Ureter (tissue), 1 donor: ENCODE measurements around the gene PDHA1. TPM values are rescaled to one million over a fixed set of nuclear protein-coding genes. Genes with fewer than 3 reads are reported as not detected.

Source experiments
- DNase-seq: peaks from one replicate; pipeline ENCODE4 v3.0.0-alpha.2; 2020; ENCODE audit warnings: low spot score
- total RNA-seq: library from RNA; stranded (reverse); gene quantifications from one replicate; pipeline ENCODE4 v1.2.4, GENCODE V29; 2023
- donor health status: DM: yes; HTN: yes; CAD: no.

The PDHA1 gene
- total RNA-seq, 1 donor from 2014 or later: 126 TPM

- DNase-seq: no peak
These were observed 31.8 kb downstream of the PDHA1 start for GRCh38 chrX:19375546-19375945.

GRCh38 chrX:19377799-19378198 lies 34.1 kb downstream of the PDHA1 start:
- no peak for DNase-seq

- DNase-seq: no peak
These were observed 37.6 kb downstream of the PDHA1 start for GRCh38 chrX:19381326-19381725.

GRCh38 chrX:19382555-19383145 lies 38.9 kb downstream of the PDHA1 start:
- no peak for DNase-seq

- no peak for DNase-seq
These were observed 43.0 kb downstream of the PDHA1 start for GRCh38 chrX:19386679-19387078.

GRCh38 chrX:19388064-19388679 lies 44.4 kb downstream of the PDHA1 start:
- DNase-seq: no peak

GRCh38 chrX:19388741-19389140 lies 45.0 kb downstream of the PDHA1 start:
- DNase-seq: no peak

GRCh38 chrX:19389227-19389845 lies 45.6 kb downstream of the PDHA1 start:
- no peak for DNase-seq

- no peak for DNase-seq
These were observed 48.4 kb downstream of the PDHA1 start for GRCh38 chrX:19392078-19392477.

- DNase-seq: no peak
These were observed 49.0 kb downstream of the PDHA1 start for GRCh38 chrX:19392703-19393102.

GRCh38 chrX:19403696-19404095 lies 60.0 kb downstream of the PDHA1 start:
- DNase-seq: no peak

GRCh38 chrX:19410259-19410658 lies 66.5 kb downstream of the PDHA1 start:
- no peak for DNase-seq

Other genes starting within 250 kb of the PDHA1 start
- 1.9 TPM for gene ADGRG2, start 221.5 kb upstream of the PDHA1 start, total RNA-seq
- gene MAP3K15, start 171.6 kb downstream of the PDHA1 start, total RNA-seq: not detected